Measurements from ENCODE around the gene KLF15. TPM values are rescaled to one million over a fixed set of nuclear protein-coding genes. Genes with fewer than 3 reads are reported as not detected.

Gene KLF15
- total RNA-seq, 1 experiment from 2014 or later: 3.3 TPM

GRCh38 chr3:126300761-126301481 lies 56.3 kb downstream of the KLF15 start:
- ChIA-PET CTCF (no interaction called here), RAD21 (ENCODE audit: low non-redundant PET in 1 of 2, low total read pairs in 2 of 2, uncharacterized antibody in 2 of 2, unreplicated experiment in 2 of 2) (no interaction called here), POLR2A (no interaction called here)
- no peak overlapping the region for H2AFZ ChIP-seq (ENCODE audit: low read depth, low read length, poor library complexity, severe bottlenecking)
- BruUV-seq (replicated peaks): no TSS peak
- no peaks in the 10 kb centered on the region for H3K36me3 ChIP-seq (ENCODE audit: control insufficient read depth in 1 of 2, insufficient read depth in 2 of 2, low read length in 2 of 2)
- TF ChIP-seq EGR1 (IDR thresholded peaks at IDR 0.05; ENCODE audit: low read depth) (no peak), ZBTB33 (IDR thresholded peaks at IDR 0.05; ENCODE audit: extremely low read depth, insufficient replicate concordance, low read length) (no peak), SRF (IDR thresholded peaks at IDR 0.05; ENCODE audit: low read depth) (no peak), POLR2AphosphoS5 (IDR thresholded peaks at IDR 0.05; ENCODE audit: low read depth, low read length) (no peak), MAX (IDR thresholded peaks at IDR 0.05) (no peak), CTCF (IDR thresholded peaks at IDR 0.05 in 2 of 3, conservative IDR thresholded peaks at IDR 0.05 in 1 of 3; ENCODE audit: borderline replicate concordance in 1 of 3, insufficient read depth in 1 of 3, low read depth in 2 of 3, low read length in 2 of 3) (no peak), SIN3A (IDR thresholded peaks at IDR 0.05; ENCODE audit: low read depth) (no peak), ATF3 (IDR thresholded peaks at IDR 0.05) (no peak), EZH2 (IDR thresholded peaks at IDR 0.05) (no peak), ZNF274 (IDR thresholded peaks at IDR 0.05; ENCODE audit: low read depth, low read length) (no peak), ELF1 (IDR thresholded peaks at IDR 0.05; ENCODE audit: borderline replicate concordance, low read depth) (no peak), CBX3 (IDR thresholded peaks at IDR 0.05; ENCODE audit: low read depth) (no peak), SP1 (IDR thresholded peaks at IDR 0.05; ENCODE audit: low read depth) (no peak), TCF7L2 (IDR thresholded peaks at IDR 0.05; ENCODE audit: borderline replicate concordance, extremely low read depth, insufficient read depth, insufficient read length) (no peak), ZFX (IDR thresholded peaks at IDR 0.05) (no peak), JUND (IDR thresholded peaks at IDR 0.05) (no peak), POLR2A (IDR thresholded peaks at IDR 0.05; ENCODE audit: borderline replicate concordance, extremely low read depth, insufficient read depth, insufficient read length) (no peak), FOSL1 (IDR thresholded peaks at IDR 0.05; ENCODE audit: low read depth) (no peak)
- H3K79me2 ChIP-seq (ENCODE audit: insufficient read depth, low read length): no peaks in the 10 kb centered on the region
- no peak overlapping the region for H3K9ac ChIP-seq (ENCODE audit: low read length)
- no peak overlapping the region for H3K4me2 ChIP-seq (ENCODE audit: low read length)
- no peak overlapping the region for H3K4me3 ChIP-seq (replicated peaks in 1 of 2; ENCODE audit: low read depth in 1 of 2, low read length in 2 of 2)
- H3K9me3 ChIP-seq (ENCODE audit: control insufficient read depth in 1 of 2, insufficient read depth in 1 of 2, low read depth in 1 of 2, low read length in 2 of 2): peaks cover 0 to 4% of the 10 kb centered on the region in 2 experiments; a peak in 2 of 4 replicates
- no peaks in the 10 kb centered on the region for H3K4me1 ChIP-seq (ENCODE audit: control insufficient read depth in 1 of 2, insufficient read depth in 2 of 2, low read length in 2 of 2)
- no peaks in the 10 kb centered on the region for H3K9me2 ChIP-seq (ENCODE audit: insufficient read depth)
- no peaks in the 10 kb centered on the region for H4K20me1 ChIP-seq (ENCODE audit: insufficient read depth)
- intact Hi-C loops (cut with micrococcal nuclease): no loop called here
- no peak for DNase-seq (ENCODE audit: low read depth, low spot score)
- no peak for ATAC-seq
- no peak overlapping the region for H3K27ac ChIP-seq (ENCODE audit: low read depth, low read length)
- no peaks in the 10 kb centered on the region for H3K27me3 ChIP-seq (ENCODE audit: insufficient read depth, low read length)

Data from HCT116 (cell line).